ENCODE data around the gene FOXP4.

Gene FOXP4

DNA sequence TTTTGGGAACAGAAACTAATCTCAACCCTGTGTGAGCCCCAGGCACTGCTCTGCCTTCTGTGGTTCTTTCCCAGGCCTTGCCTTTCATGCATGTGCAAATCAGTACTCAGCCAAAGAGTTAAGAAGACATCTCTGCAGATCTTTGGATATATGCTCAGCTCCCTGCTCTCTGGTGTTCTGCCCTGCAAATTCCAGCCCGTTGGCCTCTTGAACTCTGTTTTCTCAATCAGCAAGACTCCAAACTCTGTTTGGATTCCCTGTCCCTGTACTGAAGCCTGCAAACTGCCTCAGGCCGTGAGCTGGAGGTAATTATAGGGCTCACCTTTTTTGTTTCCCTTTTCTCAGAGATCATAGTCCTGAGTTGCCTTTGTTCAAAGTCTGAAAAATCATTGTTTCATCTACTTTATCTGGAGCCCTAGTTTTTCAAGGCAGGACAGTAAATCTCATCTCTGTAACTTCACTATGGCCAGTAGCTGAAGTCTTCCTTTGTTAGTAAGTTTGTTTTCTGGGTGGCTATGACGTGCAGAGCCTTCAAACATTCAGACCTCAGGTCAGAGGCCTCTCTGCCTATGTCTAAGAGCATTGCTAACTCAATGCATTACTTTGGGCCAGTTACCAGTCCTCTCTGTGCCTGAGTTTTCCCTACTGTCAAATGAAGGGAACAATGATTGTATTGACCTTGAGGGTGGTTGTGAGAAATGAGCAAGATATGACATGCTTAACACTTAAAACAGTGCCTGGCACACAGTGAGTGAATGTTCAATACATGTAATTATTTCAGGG, 76.2 kb downstream of the FOXP4 start:
- no peak for DNase-seq (ENCODE audit: low spot score in 2 of 2)
- H3K27ac Mint-ChIP-seq: no peak overlapping the region
- no peaks in the 10 kb centered on the region for H3K36me3 Mint-ChIP-seq
- H3K9me3 Mint-ChIP-seq: peaks cover 6% of the 10 kb centered on the region
- H3K4me1 Mint-ChIP-seq: peaks cover 12% of the 10 kb centered on the region
- ATAC-seq: no peak
- H3K4me3 Mint-ChIP-seq: no peak overlapping the region

DNA sequence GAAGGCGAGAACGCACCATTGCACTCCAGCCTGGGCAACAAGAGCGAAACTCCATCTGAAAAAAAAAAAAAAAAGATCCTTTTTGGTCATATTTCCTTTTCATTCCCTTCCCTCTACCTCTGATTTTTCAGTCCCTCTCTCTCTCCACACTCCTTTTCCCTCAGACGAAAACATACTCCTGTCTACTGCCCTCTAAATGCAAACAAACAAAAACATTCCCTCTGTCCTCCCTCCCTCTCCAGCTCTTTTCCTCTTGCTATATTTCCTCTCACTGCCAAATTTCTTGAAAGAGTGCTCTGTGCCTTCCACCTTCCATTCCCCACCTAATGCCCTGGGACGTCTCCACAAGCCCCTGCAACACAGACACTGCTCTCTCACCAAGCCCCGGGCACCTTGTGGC, 77.1 kb downstream of the FOXP4 start:
- H3K27ac Mint-ChIP-seq: no peak overlapping the region
- H3K9me3 Mint-ChIP-seq: peaks cover 6% of the 10 kb centered on the region
- ATAC-seq: no peak
- no peak for DNase-seq (ENCODE audit: low spot score in 2 of 2)
- H3K36me3 Mint-ChIP-seq: no peaks in the 10 kb centered on the region
- H3K4me3 Mint-ChIP-seq: no peak overlapping the region
- peaks cover 12% of the 10 kb centered on the region for H3K4me1 Mint-ChIP-seq

DNA sequence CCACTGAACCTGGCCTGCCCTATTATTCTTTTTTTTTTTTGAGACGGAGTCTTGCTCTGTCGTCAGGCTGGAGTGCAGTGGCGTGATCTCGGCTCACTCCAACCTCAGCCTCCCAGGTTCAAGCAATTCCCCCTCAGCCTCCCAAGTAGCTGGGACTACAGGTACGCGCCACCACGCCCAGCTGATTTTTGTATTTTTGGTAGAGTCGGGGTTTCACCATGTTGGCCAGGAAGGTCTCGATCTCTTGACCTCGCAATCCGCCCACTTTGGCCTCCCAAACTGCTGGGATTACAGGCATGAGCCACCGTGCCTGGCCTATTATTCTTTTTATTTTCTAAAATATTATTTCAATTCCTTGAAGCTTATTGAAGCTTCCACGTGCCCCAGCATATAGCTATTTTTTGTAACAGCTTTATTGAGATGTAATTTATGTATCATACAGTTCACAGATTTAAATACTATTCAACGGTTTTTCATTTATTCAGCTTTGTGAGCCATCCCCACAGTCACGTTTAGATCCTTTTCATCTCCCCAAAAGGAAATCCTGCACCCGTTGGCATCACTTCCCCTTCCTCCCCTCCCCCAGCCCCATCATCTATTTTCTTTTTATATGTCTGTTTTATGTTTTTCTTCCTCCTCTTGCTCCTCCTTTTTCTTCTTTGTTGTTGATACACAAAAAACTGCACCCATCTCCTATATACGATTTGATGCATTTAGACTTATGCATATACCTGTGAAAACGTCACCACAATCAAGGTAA, 78.6 kb downstream of the FOXP4 start:
- DNase-seq (ENCODE audit: low spot score in 2 of 2) (no peak), ATAC-seq (no peak)
- peaks cover 12% of the 10 kb centered on the region for H3K4me1 Mint-ChIP-seq
- H3K9me3 Mint-ChIP-seq: peaks cover 6% of the 10 kb centered on the region
- no peak overlapping the region for H3K27ac Mint-ChIP-seq
- no peak overlapping the region for H3K4me3 Mint-ChIP-seq
- no peaks in the 10 kb centered on the region for H3K36me3 Mint-ChIP-seq

DNA sequence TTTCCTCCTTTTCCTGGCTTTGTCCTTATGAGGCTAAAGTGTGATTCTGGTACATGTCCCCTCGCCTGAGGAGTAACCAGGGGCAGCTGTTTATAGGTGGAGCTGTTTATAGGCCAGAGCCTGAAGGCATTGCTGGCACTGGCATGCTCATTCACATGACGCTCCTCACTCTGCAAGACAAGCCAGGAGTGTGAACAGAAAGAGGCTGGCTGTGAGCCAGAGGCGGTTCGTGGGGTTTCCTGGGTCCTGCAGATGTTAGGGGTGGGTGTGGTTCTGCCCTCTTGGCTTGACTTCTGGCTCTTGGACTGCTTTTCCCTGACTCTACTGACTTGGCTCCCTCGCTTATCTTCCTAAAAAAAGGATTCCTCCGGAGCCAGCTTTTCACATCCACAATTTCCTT, 79.3 kb downstream of the FOXP4 start:
- peak; percentile 50 for ATAC-seq
- peaks cover 6% of the 10 kb centered on the region for H3K9me3 Mint-ChIP-seq

DNA sequence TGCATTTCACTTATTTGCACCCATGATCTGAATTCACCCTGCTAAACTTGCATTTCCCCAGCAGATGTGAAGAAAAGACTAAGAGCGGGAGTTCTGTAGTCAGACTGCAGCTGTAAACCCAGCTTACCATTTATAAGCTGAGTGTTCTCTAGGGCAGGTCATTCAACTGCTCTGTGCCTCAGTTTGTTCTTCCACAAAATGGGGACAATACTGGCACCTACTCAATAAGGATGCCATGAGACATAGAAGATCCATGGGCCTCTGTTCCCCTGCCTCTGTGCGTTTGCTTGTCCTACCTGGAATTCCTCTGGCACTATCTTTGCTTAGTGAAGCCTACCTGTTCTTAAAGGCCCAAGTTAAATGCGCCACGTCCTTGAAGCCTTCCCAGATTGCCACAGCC, 79.8 kb downstream of the FOXP4 start:
- H3K9me3 Mint-ChIP-seq: peaks cover 5% of the 10 kb centered on the region
- no peaks in the 10 kb centered on the region for H3K36me3 Mint-ChIP-seq
- ATAC-seq (no peak), DNase-seq (ENCODE audit: low spot score in 2 of 2) (no peak)
- H3K4me1 Mint-ChIP-seq: peaks cover 12% of the 10 kb centered on the region
- no peak overlapping the region for H3K4me3 Mint-ChIP-seq
- no peak overlapping the region for H3K27ac Mint-ChIP-seq

More for the DNA sequence above, 79.3 kb downstream of the FOXP4 start:
- Mint-ChIP-seq H3K27ac (no peak overlapping the region), H3K4me3 (no peak overlapping the region), H3K4me1 (peaks cover 12% of the 10 kb centered on the region), H3K36me3 (no peaks in the 10 kb centered on the region)
- DNase-seq (ENCODE audit: low spot score in 2 of 2): no peak

DNA sequence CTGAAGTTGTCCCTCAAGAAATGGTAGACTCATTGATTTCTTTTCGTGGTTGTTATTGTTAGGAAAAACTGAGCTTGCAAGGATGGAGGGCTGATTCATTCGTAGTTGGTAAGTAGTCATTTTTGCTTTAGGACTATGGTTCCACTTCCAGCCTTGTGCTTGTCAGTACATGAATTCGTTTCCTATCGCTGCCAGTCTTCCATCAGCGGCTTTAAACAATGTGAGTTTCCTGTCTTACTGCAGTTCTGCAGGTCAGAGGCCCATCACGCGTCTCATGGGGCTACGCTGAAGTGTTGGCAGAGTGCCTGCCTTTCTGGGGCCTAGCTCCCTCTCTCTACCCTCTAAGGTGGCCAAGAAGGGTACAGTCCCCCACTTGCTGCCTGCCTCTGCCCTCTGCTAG, 80.7 kb downstream of the FOXP4 start:
- Mint-ChIP-seq H3K4me1 (peaks cover 12% of the 10 kb centered on the region), H3K27ac (no peak overlapping the region), H3K4me3 (no peak overlapping the region), H3K9me3 (no peaks in the 10 kb centered on the region), H3K36me3 (no peaks in the 10 kb centered on the region)
- DNase-seq (ENCODE audit: low spot score in 2 of 2): no peak
- no peak for ATAC-seq

DNA sequence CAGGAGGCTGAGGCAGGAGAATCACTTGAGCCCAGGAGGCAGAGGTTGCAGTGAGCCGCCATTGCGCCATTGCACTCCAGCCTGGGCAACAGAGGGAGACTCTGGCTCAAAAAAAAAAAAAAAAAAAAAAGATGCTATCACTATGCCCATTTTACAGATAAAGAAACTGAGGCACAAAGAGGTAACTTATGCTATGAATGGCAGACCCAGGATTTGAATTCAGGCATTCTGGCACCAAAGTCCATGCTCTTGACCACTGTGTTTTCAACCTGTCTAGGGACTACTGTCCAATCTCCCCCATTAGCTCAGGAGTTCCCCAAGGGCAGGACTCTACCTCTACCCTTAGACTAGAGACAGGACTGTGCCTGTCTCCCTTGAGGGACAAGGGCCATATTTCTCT, 82.9 kb downstream of the FOXP4 start:
- ATAC-seq (no peak), DNase-seq (ENCODE audit: low spot score in 2 of 2) (no peak)
- H3K9me3 Mint-ChIP-seq: no peaks in the 10 kb centered on the region

DNA sequence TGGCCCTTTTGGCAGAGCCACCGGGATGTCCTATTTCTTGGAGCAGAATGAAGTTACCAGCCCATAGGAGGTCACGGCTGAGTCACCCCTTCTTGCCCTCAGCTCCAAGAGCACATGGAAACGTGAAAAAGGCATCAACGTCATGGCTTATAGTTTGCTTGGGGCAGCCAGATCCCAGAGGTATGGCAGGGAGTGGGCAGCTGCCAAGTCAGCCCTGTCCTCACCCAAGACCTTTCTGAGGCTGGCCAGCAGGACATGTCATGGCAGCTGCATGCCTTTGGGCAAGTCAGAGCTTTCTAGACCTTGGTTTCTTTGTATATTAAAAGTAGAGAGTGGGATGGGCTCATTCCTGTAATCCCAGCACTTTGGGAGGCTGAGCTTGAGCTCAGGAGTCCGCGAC, 83.9 kb downstream of the FOXP4 start:
- Mint-ChIP-seq H3K9me3 (no peaks in the 10 kb centered on the region), H3K4me3 (no peak overlapping the region), H3K27ac (no peak overlapping the region), H3K36me3 (no peaks in the 10 kb centered on the region), H3K4me1 (peaks cover 10% of the 10 kb centered on the region)
- ATAC-seq (no peak), DNase-seq (ENCODE audit: low spot score in 2 of 2) (no peak)

More for the DNA sequence above, 82.9 kb downstream of the FOXP4 start:
- Mint-ChIP-seq H3K4me3 (no peak overlapping the region), H3K36me3 (no peaks in the 10 kb centered on the region), H3K27ac (no peak overlapping the region), H3K4me1 (peaks cover 12% of the 10 kb centered on the region)

DNA sequence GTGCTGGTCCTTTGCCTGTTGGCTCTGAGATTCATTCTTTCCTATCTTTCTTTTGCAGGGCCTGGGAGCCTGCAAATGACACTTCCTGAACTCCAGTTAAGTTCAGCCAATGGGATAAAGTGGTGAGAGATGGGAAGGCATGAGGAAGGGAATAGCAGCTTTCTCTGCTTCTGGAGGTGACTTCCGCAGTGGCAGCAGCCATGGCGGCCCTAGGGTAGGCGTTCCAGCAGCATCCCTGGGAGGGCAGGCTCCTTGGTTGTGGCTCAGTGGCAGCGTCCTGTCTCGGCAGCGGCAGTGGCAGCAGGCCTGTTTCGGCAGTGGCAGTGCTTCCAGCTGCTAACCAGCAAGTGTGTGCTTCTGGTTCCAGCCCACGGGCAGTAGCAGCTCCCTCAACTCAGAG, 84.8 kb downstream of the FOXP4 start:
- Mint-ChIP-seq H3K4me1 (peaks cover 1% of the 10 kb centered on the region), H3K4me3 (no peak overlapping the region)

DNA sequence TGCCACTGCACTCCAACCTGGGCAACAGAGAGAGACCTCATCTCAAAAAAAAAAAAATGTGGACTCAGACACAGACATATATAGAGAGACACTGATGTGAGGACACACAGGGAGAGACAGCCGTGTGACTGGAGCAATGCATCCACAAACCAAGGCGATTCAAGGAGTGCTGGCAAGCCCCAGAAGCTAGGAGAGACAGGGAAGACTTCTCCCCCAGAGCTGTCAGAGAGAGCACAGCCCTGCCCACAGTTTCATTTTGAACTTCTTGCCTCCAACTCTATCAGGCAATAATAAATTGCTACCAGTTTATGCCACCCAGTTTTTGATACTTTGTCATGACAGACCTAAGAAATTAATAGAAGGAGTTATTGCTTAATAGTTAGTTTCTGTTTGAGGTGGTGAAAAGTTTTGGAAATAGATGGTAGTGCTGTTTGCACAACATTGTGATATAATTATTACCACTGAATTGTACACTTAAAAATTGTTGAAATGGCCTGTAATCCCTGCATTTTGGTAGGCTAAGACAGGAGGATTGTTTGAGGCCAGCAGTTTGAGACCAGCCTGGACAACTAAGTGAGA, 87.0 kb downstream of the FOXP4 start:
- H3K9me3 Mint-ChIP-seq: no peaks in the 10 kb centered on the region
- DNase-seq (ENCODE audit: low spot score in 2 of 2): no peak
- no peak overlapping the region for H3K27ac Mint-ChIP-seq
- H3K4me1 Mint-ChIP-seq: no peaks in the 10 kb centered on the region
- no peaks in the 10 kb centered on the region for H3K36me3 Mint-ChIP-seq
- no peak for ATAC-seq
- H3K4me3 Mint-ChIP-seq: no peak overlapping the region

More for the DNA sequence above, 84.8 kb downstream of the FOXP4 start:
- DNase-seq (ENCODE audit: low spot score in 2 of 2) (no peak), ATAC-seq (no peak)
- Mint-ChIP-seq H3K36me3 (no peaks in the 10 kb centered on the region), H3K9me3 (no peaks in the 10 kb centered on the region), H3K27ac (no peak overlapping the region)

DNA sequence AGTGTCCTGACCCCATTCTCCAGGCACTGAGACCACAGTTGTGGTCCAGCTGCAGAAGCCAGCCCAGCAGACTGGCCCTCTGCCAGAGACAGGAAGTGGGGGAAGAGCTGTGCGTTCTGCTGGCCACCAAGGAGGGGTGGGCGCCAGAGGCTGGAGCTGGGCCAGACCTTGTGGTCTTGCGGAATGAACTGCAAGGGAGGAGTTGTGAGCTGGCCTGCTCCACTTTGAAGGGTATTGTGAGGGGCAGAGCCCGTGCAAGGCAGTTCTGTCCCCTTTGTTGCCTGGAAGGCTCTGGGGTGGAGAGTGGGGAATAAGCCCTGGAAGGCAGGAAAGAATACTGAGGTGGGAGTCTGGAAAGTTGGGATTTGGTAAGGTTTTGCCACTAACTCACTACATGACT, 88.5 kb downstream of the FOXP4 start:
- DNase-seq (ENCODE audit: low spot score in 2 of 2): no peak

DNA sequence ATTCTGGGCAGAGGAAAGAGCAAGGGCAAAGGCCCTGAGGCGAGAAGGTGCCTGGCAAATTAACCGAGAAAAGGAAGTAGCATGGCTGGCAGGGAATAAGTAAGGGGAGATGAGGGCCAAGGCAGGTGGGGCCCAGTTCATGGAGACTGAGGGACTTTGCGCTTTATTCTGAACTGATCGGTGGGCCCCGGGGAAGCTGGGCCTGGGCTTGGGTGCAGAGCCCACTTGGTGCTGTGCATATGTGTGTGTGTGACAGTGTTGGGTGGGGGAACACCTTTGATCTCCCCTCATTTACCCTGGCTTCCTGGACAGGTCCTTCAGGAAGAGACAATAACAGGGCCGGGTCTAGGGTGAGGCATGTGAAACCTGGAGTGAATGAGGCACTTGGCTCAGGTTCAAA, 89.2 kb downstream of the FOXP4 start:
- no peaks in the 10 kb centered on the region for H3K36me3 Mint-ChIP-seq
- ATAC-seq (no peak), DNase-seq (ENCODE audit: low spot score in 2 of 2) (no peak)
- H3K27ac Mint-ChIP-seq: no peak overlapping the region
- no peaks in the 10 kb centered on the region for H3K9me3 Mint-ChIP-seq
- H3K4me1 Mint-ChIP-seq: peaks cover 6% of the 10 kb centered on the region
- no peak overlapping the region for H3K4me3 Mint-ChIP-seq

More for the DNA sequence above, 88.5 kb downstream of the FOXP4 start:
- peaks cover 3% of the 10 kb centered on the region for H3K4me1 Mint-ChIP-seq
- no peak for ATAC-seq
- no peak overlapping the region for H3K4me3 Mint-ChIP-seq
- H3K9me3 Mint-ChIP-seq: no peaks in the 10 kb centered on the region
- H3K36me3 Mint-ChIP-seq: no peaks in the 10 kb centered on the region
- H3K27ac Mint-ChIP-seq: no peak overlapping the region

DNA sequence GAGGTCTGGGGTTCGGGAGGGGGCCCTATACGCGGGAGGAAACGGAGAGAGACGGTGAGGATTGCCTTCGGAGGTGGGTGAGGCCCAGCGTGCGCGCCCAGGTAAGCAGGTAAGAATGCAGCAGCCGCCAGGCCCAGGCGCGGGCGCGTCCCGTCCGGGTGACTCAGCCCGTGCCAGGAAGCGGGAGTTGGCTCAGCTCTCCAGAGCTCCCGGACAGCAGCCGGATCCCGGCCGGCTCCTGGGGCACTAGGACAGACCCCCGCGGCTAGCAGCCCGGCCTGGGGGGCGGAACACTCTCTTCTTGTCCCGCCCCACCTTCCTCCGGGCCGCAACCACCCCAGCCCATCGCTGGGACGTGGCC, 90.6 kb downstream of the FOXP4 start:
- DNase-seq (ENCODE audit: low spot score in 2 of 2) (no peak), ATAC-seq (no peak)
- no peaks in the 10 kb centered on the region for H3K9me3 Mint-ChIP-seq
- no peaks in the 10 kb centered on the region for H3K36me3 Mint-ChIP-seq
- peaks cover 6% of the 10 kb centered on the region for H3K4me1 Mint-ChIP-seq
- no peak overlapping the region for H3K4me3 Mint-ChIP-seq
- no peak overlapping the region for H3K27ac Mint-ChIP-seq

DNA sequence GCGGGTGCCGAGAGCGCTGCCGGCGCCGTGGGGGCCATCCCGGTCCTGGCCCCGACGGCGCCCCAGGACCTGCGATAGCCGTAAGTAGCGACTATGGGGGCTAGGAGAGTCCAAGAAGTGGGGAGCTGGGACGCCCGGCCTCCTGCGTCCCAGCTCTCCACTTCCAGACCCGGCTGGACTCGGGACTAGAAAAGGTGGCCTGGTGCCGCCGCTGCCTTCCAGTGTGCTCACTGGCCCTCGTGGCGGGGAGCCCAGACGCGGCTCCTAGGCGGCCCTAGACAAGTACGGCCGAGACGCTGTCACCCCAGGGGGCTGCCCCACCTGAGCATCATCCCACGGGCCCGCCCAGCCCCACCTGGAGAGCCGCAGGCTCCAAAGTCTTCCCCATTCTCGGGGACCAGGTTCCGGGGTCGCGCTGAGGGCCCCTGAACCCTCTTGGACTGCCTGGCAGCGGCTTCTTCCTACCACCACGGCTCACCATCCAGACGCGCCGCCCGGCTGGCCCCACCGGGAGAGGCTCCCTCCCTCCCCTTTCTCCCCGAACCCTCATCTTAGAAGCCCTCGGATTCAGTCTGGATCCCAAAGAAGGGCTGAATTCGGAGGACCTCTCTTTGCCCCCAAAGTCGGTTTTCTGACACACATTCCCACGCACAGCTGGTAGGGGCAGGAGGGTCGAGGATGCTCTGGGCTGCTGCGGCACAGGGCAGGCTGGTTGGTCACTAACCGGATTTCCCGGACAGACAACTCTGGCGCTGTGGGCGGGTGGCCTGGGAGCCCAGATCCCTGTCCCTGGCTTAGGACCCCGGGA, 91.2 kb downstream of the FOXP4 start:
- ATAC-seq: no peak
- H3K36me3 Mint-ChIP-seq: no peaks in the 10 kb centered on the region
- peaks cover 6% of the 10 kb centered on the region for H3K4me1 Mint-ChIP-seq
- no peaks in the 10 kb centered on the region for H3K9me3 Mint-ChIP-seq
- H3K4me3 Mint-ChIP-seq: peak overlapping the region; percentile 55
- no peak overlapping the region for H3K27ac Mint-ChIP-seq
- DNase-seq (ENCODE audit: low spot score in 2 of 2): no peak
